Airway epithelial cell (primary cell): ENCODE measurements around the gene USP28. TPM values are rescaled to one million over a fixed set of nuclear protein-coding genes. Genes with fewer than 3 reads are reported as not detected.

Source experiments
- total RNA-seq: library from RNA; depleted of rRNA; stranded (reverse); fragments of >200 nt; gene quantifications from 2 replicates; pipeline ENCODE4 v1.2.3, GENCODE V29; 2015

Gene USP28, protein sequence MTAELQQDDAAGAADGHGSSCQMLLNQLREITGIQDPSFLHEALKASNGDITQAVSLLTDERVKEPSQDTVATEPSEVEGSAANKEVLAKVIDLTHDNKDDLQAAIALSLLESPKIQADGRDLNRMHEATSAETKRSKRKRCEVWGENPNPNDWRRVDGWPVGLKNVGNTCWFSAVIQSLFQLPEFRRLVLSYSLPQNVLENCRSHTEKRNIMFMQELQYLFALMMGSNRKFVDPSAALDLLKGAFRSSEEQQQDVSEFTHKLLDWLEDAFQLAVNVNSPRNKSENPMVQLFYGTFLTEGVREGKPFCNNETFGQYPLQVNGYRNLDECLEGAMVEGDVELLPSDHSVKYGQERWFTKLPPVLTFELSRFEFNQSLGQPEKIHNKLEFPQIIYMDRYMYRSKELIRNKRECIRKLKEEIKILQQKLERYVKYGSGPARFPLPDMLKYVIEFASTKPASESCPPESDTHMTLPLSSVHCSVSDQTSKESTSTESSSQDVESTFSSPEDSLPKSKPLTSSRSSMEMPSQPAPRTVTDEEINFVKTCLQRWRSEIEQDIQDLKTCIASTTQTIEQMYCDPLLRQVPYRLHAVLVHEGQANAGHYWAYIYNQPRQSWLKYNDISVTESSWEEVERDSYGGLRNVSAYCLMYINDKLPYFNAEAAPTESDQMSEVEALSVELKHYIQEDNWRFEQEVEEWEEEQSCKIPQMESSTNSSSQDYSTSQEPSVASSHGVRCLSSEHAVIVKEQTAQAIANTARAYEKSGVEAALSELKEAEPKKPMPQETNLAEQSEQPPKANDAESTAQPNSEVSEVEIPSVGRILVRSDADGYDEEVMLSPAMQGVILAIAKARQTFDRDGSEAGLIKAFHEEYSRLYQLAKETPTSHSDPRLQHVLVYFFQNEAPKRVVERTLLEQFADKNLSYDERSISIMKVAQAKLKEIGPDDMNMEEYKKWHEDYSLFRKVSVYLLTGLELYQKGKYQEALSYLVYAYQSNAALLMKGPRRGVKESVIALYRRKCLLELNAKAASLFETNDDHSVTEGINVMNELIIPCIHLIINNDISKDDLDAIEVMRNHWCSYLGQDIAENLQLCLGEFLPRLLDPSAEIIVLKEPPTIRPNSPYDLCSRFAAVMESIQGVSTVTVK
- 21.6 and 23.8 TPM in 2 replicates for total RNA-seq

DNA sequence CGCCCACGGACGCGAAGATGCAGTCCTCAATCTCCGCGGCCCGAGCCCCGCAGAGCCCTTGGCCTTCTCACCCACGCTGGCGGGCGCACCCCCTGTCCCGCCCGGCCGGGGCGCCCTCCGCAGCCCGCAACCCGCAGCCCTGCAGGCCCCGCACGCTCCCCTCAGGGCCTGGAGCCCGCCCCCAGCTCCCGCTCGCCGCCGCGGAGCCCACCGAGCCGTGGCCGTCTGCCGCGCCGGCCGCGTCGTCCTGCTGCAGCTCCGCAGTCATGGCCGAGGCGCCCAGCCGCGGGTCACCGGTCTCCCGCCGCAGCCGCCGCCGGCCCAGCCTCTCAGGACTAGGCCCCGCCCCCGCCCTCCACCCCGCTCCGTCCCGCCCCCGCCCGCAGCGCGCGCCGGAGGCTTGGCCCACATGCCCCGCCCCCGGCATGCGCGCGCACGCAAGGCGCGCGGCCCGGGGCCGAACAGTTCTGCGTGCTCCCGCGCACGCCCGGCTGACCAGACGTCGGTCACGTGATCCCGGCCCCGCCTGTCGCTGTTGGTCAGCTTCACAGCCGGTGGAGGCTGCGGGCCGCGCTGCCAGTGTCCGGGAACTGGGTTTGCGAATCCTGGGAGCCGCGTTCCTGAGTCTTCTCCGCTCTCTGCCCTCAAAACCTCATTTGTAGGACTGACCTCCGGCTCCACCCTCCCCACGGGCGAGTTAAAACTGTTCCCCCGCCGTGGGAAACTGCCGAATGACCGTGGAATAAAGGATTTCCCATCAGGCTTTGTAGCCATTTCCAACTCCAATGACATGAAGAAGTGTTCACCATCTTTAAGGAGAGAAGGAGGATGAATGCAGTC lies at the start of gene USP28:
Gene USP28, minus strand, starts transcription at position 339 of the 840 bp plus-strand sequence. Its CDS starts 71 bp downstream, at position 268.

DNA sequence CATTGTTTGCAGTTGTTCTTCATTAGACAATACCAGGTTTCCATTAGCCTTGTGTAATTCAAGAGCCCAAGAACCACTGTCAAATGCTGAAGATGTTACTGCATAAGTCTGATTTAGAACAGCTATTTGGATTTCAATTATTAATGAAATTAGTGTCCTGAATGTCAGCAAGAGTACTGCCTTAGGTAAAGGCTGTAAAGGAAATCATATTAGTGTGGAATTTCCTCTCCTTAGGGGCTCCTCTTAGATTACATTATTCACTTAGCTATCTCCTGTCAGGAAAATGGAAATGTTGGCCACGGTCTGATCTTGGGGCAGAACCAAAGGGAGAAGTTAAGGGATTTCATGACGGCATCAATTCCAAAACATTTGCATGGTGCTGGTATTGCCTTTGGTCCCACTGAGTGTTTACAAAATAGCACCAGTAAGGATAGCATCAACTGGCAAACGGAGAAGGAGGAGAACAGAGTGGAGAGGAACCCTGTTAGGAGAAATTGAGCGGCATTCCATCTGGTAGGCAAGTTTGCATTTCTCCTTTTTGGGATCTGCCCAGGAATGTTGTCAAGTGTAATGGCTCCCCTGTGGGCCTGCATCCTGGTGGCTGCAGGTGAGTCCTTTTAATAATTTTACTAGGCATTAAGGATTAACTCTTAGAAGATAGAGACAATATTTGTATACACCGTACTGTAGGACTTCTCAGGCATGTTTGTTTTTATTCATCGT lies 29.2 kb upstream of the USP28 start, which contains the start of gene HTR3B:
Gene HTR3B, plus strand, starts transcription at position 418 of the 723 bp plus-strand sequence. Its CDS starts 138 bp downstream, at position 556.

DNA sequence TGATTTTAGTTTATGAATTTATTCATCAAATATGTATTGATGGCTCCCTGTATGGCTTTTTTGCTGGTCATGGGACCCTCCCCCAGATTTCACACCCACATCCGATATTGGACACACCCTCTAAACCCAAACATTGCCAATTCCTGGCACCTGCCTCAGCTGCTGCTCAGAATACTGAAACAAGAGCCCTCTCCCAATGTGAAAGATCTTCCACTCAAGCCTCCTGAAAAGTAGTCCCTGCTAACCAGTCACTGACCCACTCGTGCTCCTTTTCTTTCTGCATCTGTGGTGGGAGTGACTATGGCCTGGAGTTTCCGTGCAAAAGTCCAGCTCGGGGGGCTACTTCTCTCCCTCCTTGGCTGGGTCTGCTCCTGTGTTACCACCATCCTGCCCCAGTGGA lies 95.9 kb downstream of the USP28 start, which contains the start of gene CLDN25:
Gene CLDN25, plus strand, starts transcription at position 301 of the 400 bp plus-strand sequence. Its CDS starts 0 bp downstream, at position 301.

DNA sequence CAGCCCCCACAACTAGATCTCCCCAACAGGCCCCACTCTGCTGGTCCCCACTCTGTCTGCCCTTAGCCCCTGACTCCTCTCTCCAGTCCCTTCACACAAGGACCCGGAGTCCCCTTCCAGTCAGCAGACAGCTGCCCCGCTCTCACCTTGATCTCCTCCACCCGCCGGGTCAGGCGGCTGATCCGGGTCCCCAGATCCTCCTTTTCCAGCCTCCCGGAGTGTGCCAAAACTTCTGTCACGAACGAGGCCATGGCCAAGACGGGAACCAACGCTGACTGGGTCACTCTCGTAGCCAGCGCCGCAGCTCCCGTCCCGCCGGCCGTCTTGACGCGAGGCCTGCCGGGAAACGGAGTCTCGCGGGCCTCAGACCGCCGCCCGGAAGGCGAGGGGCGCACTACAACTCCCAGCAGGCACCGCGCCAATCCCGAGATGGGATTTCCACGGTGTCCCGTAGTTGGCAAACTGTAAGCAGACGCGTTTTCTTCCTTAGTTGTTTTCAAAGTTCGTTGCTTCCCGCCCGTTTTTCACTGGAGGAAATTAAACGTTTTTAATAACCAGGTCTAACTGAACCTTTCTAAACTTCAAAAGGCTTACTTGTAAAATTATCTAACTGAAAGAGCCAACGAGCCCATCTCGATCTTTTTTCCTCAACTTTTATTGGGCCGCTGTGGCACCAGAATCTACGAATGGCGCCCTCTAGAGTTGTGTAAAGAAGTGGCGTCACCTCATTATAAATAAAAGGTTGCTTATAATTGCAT lies 101.8 kb downstream of the USP28 start, which contains the start of gene ZW10:
Gene ZW10, minus strand, starts transcription at position 277 of the 758 bp plus-strand sequence. Its CDS starts 26 bp downstream, at position 251.

Other genes with a start within 250 kb of the USP28 start
- not detected in 2 replicates for gene TMPRSS5, start 169.3 kb downstream of the USP28 start, total RNA-seq
- 14.9 and 18.4 TPM in 2 replicates for gene ZW10, start 101.9 kb downstream of the USP28 start, total RNA-seq
- gene CLDN25, start 95.8 kb downstream of the USP28 start, total RNA-seq = not detected in 2 replicates
- not detected in 2 replicates for gene HTR3B, start 29.2 kb upstream of the USP28 start, total RNA-seq
- gene HTR3A, start 99.5 kb upstream of the USP28 start, total RNA-seq = not detected in 2 replicates
- 3.6 and 5.1 TPM in 2 replicates for gene ZBTB16, start 184.1 kb upstream of the USP28 start, total RNA-seq